GM12864 (cell line): ENCODE data around the gene TPM4.

Source experiments
- DNase-seq: peaks from one replicate; pipeline ENCODE4 v3.0.0-alpha.2; 2011; ENCODE audit warnings: low read depth
- H3K4me3 ChIP-seq: 2 replicates; pipeline ENCODE4 v1.5.1; 2011; ENCODE audit warnings: mild to moderate bottlenecking, low read depth, low read length, control low read depth
- CTCF ChIP-seq: IDR thresholded peaks from 2 replicates; pipeline ENCODE4 v1.5.1; 2011; ENCODE audit warnings: low read depth, mild to moderate bottlenecking, moderate library complexity, low read length, control low read depth, inconsistent platforms; ENCODE audit errors: missing control alignments

Gene TPM4

GRCh38 chr19:16121141-16121540 is 44.8 kb downstream of the TPM4 start:
- TF ChIP-seq CTCF: no peak
- no peak overlapping the region for H3K4me3 ChIP-seq
- no peak for DNase-seq

GRCh38 chr19:16121967-16122366 is 45.7 kb downstream of the TPM4 start:
- no peak overlapping the region for H3K4me3 ChIP-seq
- DNase-seq: no peak
- no peak for TF ChIP-seq CTCF

GRCh38 chr19:16124953-16125352 is 48.7 kb downstream of the TPM4 start:
- DNase-seq: no peak
- H3K4me3 ChIP-seq: no peak overlapping the region
- TF ChIP-seq CTCF: no peak

- DNase-seq: no peak
- TF ChIP-seq CTCF: no peak
- no peak overlapping the region for H3K4me3 ChIP-seq
Measured at GRCh38 chr19:16125737-16126495, 49.6 kb downstream of the TPM4 start.

GRCh38 chr19:16127080-16127479 is 50.8 kb downstream of the TPM4 start:
- no peak for TF ChIP-seq CTCF
- DNase-seq: no peak
- H3K4me3 ChIP-seq: no peak overlapping the region

- no peak overlapping the region for H3K4me3 ChIP-seq
- no peak for TF ChIP-seq CTCF
- DNase-seq: no peak
Measured at GRCh38 chr19:16127776-16128371, 51.6 kb downstream of the TPM4 start.

- no peak overlapping the region for H3K4me3 ChIP-seq
- TF ChIP-seq CTCF: no peak
- DNase-seq: no peak
Measured at GRCh38 chr19:16131648-16132047, 55.4 kb downstream of the TPM4 start.
